ENCODE data around the gene RYK.
"Not testable (repeated sequence)": the region's sequence is repeated elsewhere in the genome, so short reads cannot be mapped to it uniquely, and the experiment has no call there.

Gene RYK

DNA sequence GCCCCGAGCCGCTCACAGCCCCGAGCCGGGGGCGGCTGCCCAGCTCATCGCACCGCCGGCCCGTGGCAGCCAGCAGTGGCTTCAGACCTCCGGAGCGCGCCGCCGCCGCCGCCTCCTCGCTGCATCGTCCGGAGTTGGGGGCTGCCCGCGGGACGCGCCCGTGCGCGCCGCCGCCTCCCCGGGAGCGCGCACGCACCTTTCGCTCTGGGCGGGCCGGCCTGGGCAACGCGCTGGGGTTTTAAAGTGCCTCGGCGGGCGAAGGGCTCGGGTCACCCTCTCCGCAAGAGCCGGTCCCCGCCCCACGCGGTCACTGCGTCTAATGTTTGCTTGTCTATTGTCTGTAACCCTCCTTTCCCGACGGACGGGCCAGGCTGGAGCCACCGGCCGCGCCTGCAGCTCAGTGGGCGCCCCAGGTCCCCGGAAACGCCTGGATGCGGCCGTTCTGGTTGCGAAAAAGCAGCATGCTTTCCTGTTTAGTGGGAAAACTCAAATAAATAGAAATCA lies at the start of gene RYK:
TSS of gene RYK (minus strand) at position 143 of the 504 bp plus-strand sequence. CDS start 205 bp downstream, outside the sequence.
- DNase-seq: peak; percentile 92

DNA sequence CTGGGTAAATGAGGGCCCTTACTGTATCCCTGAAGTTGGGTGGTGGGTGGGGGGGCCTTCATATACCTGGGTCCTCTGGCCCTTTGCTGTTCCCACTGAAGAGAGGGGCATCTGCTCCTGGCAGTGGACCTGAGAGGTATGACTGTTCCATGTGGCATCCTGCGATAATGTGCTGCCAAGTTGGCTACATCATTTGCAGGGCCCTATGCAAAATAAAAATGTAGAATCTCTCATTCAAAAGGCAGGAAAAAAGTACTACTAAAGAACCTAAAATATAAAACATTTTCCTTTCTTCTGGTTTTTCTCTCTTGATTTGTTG lies 49.2 kb upstream of the RYK start:
- DNase-seq: no peak

DNA sequence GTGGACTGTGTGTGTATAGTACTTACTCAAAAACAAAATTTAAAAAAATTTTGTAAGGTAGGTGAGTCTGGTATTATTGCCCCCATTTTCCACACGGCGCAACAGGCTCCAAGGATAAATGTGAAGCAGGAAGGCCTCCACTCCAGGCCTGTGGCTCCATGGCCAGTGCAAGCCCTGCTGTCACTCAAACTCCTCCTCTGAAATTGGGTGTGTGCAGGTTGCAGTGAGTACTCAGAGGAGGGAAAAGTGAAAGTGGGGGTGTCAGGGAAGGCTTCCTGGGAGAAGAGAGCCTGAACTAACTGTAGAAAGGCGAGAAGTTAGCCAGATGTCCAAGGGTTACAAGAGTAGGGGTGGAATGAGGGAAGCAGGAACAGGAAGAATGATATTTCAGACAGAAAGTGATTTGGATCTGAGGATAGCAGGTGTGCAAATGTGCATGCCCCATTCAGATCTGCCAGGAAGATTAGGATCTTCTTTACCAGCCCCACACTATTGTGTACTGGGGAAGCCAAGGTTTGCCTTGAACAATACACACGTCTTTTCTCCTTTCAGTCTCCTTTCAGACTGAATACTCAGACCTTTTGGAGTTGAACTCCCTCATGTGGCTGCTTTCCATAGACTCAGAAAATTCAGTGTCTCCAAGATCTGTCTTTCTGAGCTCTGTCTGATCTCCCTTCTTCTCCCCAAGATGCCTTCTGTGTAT lies 48.7 kb upstream of the RYK start:
- no peak for DNase-seq

DNA sequence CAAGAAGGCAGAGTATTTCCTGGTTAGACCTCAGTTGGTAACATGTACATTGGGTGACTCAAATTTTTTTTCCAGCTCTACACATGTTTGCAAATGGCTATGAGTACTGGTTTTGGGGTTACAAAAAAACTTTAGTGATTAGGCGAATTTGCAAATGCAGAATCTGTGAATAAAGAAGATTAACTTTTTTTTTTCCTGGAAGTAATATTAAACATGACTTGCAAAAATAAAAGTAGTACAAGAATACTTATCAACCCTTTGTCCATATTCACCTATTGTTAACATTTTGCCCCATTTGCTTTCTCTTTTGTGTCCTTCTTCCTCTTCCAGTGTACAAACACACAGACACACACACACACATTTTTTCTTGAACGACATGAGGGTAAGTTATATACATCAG lies 47.6 kb upstream of the RYK start:
- no peak for DNase-seq

DNA sequence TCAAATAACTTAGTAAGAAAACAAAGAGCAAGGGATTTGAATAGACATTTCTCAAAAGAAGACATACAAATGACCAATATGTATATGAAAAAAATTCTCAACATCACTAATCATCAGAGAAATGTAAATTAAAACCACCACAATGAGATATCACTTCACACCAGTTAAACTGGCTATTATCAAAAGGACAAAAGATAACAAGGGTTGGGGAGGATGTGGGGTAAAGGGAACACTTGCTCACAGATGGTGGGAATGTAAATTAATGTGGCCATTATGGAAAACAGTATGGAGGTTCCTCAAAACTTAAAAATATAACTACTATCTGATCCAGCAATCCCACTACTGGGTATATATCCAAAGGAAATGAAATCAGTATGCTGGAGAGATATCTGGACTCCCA lies 46.0 kb upstream of the RYK start:
- DNase-seq: no peak

DNA sequence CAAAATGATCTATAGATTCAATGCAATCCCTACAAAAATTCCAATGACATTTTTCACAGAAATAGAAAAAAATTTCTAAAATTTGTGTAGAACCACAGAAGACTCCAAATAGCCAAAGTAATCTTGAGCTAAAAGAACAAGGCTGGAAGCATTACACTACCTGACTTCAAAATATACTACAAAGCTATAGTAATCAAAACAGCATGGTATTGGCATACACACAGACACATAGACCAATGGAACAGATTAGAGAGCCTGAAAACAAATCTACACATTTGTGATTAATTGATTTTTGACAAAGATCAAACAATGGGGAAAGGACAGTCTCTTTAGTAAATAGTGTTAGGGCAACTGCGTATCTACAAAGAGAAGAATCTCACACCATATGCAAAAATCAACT lies 45.3 kb upstream of the RYK start:
- DNase-seq: no peak

GRCh38 chr3:134294302-134295280 lies 43.9 kb upstream of the RYK start:
- DNase-seq: no peak

- no peak for DNase-seq
Measured at GRCh38 chr3:134291319-134292254, 40.9 kb upstream of the RYK start.

DNA sequence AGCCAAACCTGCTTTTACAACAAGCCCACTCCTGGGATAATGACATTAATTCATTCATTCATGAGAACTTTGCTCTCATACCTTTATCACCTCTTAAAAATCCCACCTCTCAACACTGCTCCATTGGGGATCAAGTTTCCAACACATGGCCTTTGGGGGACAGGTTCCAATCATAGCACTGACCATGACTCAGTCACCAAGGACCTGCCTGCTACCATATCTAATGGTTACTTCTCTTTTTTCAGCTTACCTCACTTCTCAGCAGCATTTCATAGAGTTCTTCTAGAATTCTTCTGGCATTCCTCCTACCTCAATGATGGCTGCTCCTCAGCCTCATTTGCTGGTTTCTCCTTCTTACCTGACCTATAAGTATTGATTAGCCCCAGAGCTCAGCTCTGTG lies 36.9 kb upstream of the RYK start:
- DNase-seq: no peak

GRCh38 chr3:134284438-134284837 lies 33.8 kb upstream of the RYK start:
- DNase-seq: no peak

GRCh38 chr3:134282659-134283047 lies 32.0 kb upstream of the RYK start:
- no peak for DNase-seq

DNA sequence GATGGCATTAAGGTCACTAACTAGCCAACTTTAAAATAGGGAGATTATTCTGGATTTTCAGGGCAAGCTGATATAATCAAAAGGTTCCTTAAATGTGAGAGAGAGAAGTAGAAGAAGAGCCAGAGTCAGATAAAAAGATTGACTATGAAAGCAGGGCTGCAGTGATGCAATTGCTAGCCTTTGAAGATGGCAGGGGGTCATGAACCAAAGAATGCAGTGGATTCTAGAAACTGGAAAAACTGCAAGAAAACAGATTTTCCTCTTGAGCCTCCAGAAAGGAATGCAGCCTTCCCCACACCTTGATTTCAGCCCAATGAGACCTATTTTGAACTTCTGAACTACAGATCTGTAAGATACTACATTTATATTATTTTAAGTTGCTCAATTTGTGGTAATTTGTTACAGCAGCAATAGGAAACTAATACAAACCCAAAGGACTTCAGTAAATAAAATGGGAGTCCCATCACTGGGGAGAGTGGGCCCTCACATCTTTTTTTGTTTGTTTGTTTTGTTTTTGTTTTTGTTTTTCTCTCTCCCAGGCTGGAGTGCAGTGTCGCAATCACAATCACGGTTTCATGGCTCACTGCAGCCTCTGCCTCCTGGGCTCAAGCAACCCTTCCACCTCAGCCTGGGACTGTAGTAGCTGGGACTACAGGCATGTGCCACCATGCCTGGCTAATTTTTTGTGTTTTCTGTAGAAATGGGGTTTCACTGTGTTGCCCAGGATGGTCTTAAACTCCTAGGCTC lies 31.4 kb upstream of the RYK start:
- DNase-seq: no peak

DNA sequence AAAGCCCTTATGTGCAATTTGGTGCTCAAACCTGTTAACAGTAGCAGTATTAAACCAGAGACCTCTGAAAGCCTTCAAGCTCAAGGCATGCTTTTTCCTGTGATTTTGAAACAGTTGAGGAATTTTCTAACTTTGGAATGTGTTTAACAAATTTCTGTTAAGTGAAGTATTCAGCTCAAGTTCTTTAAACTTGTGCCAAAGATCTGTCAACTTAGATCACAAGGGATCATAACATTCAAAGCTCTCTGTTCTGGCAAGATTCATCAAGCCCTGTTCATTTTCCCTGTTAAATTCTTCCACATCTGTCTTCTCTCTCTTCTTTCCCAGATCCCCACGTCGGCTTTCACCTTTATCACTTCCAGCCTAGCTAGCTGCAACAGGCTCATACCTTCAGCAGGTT lies 28.8 kb upstream of the RYK start:
- DNase-seq: no peak

DNA sequence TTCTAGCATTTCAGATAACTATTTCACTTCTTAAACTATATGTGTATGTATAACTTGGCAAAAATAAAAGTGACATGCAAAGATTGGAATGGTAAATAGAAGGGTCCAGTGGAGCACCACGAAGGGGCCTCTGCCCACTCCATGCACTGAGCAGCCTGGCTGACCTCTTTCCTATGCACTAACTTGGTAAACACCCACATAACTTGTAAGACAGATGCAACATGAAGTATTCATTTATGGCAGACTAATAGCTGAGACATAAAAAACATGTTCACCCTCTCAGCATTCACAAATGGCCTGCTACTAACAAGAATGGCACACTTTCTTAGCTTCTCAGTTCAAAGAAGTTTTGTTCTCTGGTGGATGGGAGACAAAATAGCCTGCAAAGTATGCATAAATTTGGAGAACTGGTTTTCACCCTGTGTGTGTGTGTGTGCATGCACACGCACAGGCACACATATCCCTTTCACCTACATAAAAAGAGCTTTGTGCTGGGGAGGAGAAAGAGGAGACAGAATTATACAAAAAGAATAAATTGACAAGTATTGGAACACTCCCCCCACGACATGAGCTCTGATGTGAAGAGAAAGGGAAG lies 26.5 kb upstream of the RYK start:
- DNase-seq: no peak

DNA sequence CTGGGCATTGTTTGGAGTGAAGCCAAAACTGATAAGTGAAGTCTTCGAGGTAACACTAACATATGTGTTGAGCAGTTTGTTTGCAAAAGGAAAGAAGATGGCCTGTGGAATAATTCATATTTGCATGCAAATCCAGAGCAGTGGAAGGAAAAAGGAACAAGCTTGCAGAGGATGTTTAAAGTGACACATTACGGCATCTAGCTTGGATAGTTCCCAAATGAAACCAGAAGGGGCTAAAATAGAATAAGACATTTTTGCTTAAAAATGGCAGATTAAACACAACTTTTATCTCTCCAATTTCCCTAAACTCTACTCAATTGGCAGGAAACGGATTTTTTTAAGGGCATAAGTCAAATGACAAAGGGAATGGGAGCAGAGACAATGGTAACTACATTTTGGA lies 25.4 kb upstream of the RYK start:
- no peak for DNase-seq

GRCh38 chr3:134275110-134275509 lies 24.5 kb upstream of the RYK start:
- DNase-seq: not testable (repeated sequence)

GRCh38 chr3:134274571-134274970 lies 23.9 kb upstream of the RYK start:
- DNase-seq: no peak

DNA sequence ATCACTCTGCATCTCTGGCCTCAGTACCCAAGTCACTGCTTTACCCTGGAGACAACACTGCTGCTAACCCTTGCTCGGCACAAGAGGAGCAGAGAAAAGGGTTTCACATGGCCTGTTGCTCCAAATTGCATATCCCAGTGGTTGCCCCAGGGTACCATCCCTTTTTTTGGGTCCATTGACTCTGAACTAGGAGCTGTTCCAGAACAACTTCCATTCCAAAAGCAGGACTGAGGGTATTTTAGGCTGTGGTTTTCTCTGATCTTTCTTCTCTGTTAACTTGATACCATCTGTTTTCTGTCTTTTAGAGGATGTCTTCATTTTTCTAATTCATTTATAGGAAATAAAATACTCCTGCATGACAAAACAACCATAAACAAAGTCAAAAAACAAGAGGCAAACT lies 17.3 kb upstream of the RYK start:
- no peak for DNase-seq

DNA sequence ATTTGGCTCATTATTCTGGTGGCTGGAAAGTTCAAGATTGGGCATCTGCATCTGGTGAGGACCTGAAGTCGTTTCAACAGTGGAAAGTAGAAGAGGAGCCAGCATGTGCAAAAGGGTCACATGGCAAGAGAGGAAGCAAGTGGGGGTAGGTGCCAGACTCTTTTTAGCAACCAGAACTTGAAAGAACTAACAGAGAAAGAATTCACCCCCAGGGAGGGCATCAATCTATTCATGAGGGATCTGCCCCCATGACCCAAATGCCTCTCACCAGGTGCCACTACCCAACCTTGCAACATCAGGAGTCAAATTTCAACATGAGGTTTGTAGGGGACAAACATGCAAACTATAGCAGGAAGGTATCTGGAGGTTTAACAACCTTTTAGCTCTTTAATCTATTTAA lies 10.3 kb upstream of the RYK start:
- no peak for DNase-seq

DNA sequence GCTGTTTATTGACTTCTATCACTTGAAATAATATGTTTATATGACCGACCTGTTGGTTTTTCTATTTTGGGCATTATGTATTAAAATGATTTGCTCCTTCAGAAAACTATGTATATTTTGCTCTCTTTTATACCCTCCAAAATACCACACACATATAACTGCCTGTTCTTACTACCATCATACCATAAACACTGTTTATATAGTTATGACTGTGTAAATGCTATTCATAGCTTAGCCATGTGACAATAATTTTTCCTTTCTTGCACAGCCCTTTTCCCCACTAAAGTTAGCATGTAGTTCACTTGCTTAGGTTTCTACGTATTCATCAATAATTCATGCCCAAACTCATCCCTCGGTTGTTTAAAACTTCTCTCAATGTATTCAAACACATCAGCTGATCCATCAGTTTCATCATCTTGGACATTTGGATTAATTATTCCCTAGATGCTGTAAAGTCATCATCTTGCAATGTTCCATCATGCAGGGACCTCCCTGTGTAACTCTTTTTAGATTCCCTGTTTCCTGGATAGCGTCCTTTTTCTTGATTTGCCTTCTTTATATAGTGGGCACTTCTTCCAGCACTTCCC lies 8.2 kb upstream of the RYK start:
- DNase-seq: no peak

DNA sequence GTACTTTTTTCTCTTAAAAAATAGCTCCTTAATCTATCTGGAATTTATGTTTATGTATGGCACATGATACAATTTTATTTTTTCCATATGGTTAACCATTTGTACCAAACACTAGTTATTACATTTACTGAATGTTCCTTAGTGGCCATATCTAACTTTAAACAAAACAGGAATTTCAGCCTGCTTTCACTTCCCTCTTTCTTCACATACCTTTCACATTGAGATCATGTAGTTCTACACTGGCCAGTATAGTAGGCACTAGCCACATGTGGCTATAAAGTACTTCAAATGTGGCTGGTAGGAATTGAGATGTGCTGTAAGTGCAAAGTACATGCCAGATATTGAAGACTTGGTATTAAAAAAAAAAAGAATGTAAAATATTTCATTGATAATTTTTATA lies 4.7 kb upstream of the RYK start:
- no peak for DNase-seq
